CD14-positive monocyte (primary cell): Measurements from ENCODE around the gene SPAG5. TPM values are rescaled to one million over a fixed set of nuclear protein-coding genes. Genes with fewer than 3 reads are reported as not detected.

Experiments used
- DNase-seq, 3 donors: peaks; one replicate each; pipeline ENCODE4 v3.0.0-alpha.2; 2011 to 2022
- H2AFZ ChIP-seq: 2 replicates; pipeline ENCODE4 v1.6.0; 2012; ENCODE audit warnings: mild to moderate bottlenecking, low read depth, low read length, inconsistent platforms; ENCODE audit not compliant: insufficient read depth, poor library complexity, severe bottlenecking
- H3K27ac ChIP-seq, 2 donors: 1 replicate in 1 of 2; 2 replicates in 1 of 2; pipeline ENCODE4 v1.5.1; 2012 to 2013; ENCODE audit warnings: low read length in 2 of 2, control low read depth in 1 of 2, inconsistent platforms in 1 of 2, low read depth in 1 of 2, mild to moderate bottlenecking in 1 of 2
- H3K27me3 ChIP-seq, 2 donors: one replicate each; pipeline versions ENCODE4 v1.6.0 to v1.6.1; 2011 to 2013; ENCODE audit warnings: low read length in 2 of 2; ENCODE audit not compliant: control insufficient read depth in 2 of 2, insufficient read depth in 2 of 2
- H3K36me3 ChIP-seq, 2 donors: replicated peaks in 1 of 2; 1 replicate in 1 of 2; 2 replicates in 1 of 2; pipeline versions ENCODE4 v1.5.1 to v1.6.1; 2012 to 2013; ENCODE audit warnings: low read length in 2 of 2, control low read depth in 1 of 2, inconsistent platforms in 1 of 2, mild to moderate bottlenecking in 1 of 2; ENCODE audit not compliant: insufficient read depth in 2 of 2, control insufficient read depth in 1 of 2
- H3K4me1 ChIP-seq, 2 donors: 1 replicate in 1 of 2; 2 replicates in 1 of 2; pipeline versions ENCODE4 v1.5.1 to v1.6.1; 2012 to 2013; ENCODE audit warnings: low read length in 2 of 2, control low read depth in 1 of 2, inconsistent platforms in 1 of 2, mild to moderate bottlenecking in 1 of 2, moderate library complexity in 1 of 2; ENCODE audit not compliant: insufficient read depth in 2 of 2, control insufficient read depth in 1 of 2
- H3K4me2 ChIP-seq: replicated peaks from 2 replicates; pipeline ENCODE3; 2012; ENCODE audit warnings: low read length, moderate library complexity, mild to moderate bottlenecking; ENCODE audit not compliant: poor library complexity, severe bottlenecking; ENCODE audit errors: extremely low read depth
- H3K4me3 ChIP-seq, 3 experiments: fragments of 200-600 bp in 1 of 3; sonication (generic) in 1 of 3; replicated peaks in 1 of 3; 1 replicate in 2 of 3; 2 replicates in 1 of 3; pipeline ENCODE4 v1.5.1; 2011 to 2013; ENCODE audit warnings: low read length in 3 of 3, mild to moderate bottlenecking in 3 of 3, control low read depth in 2 of 3, low read depth in 2 of 3, inconsistent platforms in 1 of 3, moderate library complexity in 1 of 3
- H3K79me2 ChIP-seq: 2 replicates; pipeline ENCODE4 v1.6.0; 2012; ENCODE audit warnings: mild to moderate bottlenecking, control low read depth, inconsistent platforms, low read length, moderate library complexity; ENCODE audit not compliant: insufficient read depth
- H3K9ac ChIP-seq: 2 replicates; pipeline ENCODE4 v1.6.0; 2017; ENCODE audit warnings: low read length, mild to moderate bottlenecking; ENCODE audit not compliant: insufficient read depth, poor library complexity, severe bottlenecking
- H3K9me3 ChIP-seq, 2 donors: replicated peaks in 1 of 2; 1 replicate in 1 of 2; 2 replicates in 1 of 2; pipeline versions ENCODE4 v1.5.1 to v1.6.1; 2012 to 2013; ENCODE audit warnings: low read length in 2 of 2, control low read depth in 1 of 2; ENCODE audit not compliant: control insufficient read depth in 1 of 2, insufficient read depth in 1 of 2
- H4K20me1 ChIP-seq: 2 replicates; pipeline ENCODE4 v1.6.0; 2012; ENCODE audit warnings: mild to moderate bottlenecking, low read length, control low read depth, moderate library complexity; ENCODE audit not compliant: insufficient read depth
- H3K27ac Mint-ChIP-seq, 7 donors: one replicate each; pipeline ENCODE4 v1.8.0; 2020; ENCODE audit warnings: mild to moderate bottlenecking in 7 of 7, mixed read lengths in 7 of 7, moderate library complexity in 6 of 7, inconsistent platforms in 2 of 7
- H3K27me3 Mint-ChIP-seq, 3 donors: one replicate each; pipeline ENCODE4 v1.8.0; 2021 to 2022; ENCODE audit warnings: low read depth in 3 of 3, mild to moderate bottlenecking in 3 of 3, mixed read lengths in 3 of 3, moderate library complexity in 3 of 3, inconsistent platforms in 1 of 3
- H3K36me3 Mint-ChIP-seq, 2 donors: one replicate each; pipeline ENCODE4 v1.8.0; 2020; ENCODE audit warnings: mixed read lengths in 2 of 2, inconsistent platforms in 1 of 2, mild to moderate bottlenecking in 1 of 2
- H3K4me1 Mint-ChIP-seq: one replicate; pipeline ENCODE4 v1.8.0; 2020; ENCODE audit warnings: mild to moderate bottlenecking, mixed read lengths
- H3K4me3 Mint-ChIP-seq, 2 donors: one replicate each; pipeline ENCODE4 v1.8.0; 2020; ENCODE audit warnings: mild to moderate bottlenecking in 2 of 2, mixed read lengths in 2 of 2, moderate library complexity in 1 of 2
- H3K9me3 Mint-ChIP-seq, 7 donors: one replicate each; pipeline ENCODE4 v1.8.0; 2020 to 2022; ENCODE audit warnings: mixed read lengths in 7 of 7, mild to moderate bottlenecking in 6 of 7, moderate library complexity in 6 of 7, inconsistent platforms in 2 of 7
- WGBS: methylation state at CpG from one replicate; pipeline ENCODE4 v1.1.5; 2013; ENCODE audit warnings: missing lambda C conversion rate; ENCODE audit not compliant: insufficient coverage; 5-methylcytosine and 5-hydroxymethylcytosine counted together
- intact Hi-C, 2 donors: fragments of 100-400 bp; cut with micrococcal nuclease; formaldehyde crosslinking; loops; one replicate each; pipeline versions ENCODE4 v1.15.0 to v1.15.1; 2023
- polyA plus RNA-seq, 3 donors: library from polyadenylated mRNA; depleted of rRNA in 1 of 3; unstranded in 2 of 3; stranded (reverse) in 1 of 3; fragments of 300-500 nt in 2 of 3; fragments of >200 nt in 1 of 3; fragmentation: Illumina TruSeq in 2 of 3; gene quantifications; 1 replicate in 2 of 3; 2 replicates in 1 of 3; pipeline ENCODE4 v1.2.3, GENCODE V29; 2012 to 2021
- TF ChIP-seq, protein P1 (sequence below): fragments of 200-600 bp; IDR thresholded peaks from one replicate; pipeline ENCODE4 v1.8.0; 2022; ENCODE audit warnings: antibody characterized with exemption, mild to moderate bottlenecking

The SPAG5 gene
- polyA plus RNA-seq, 3 donors, result 7.7 TPM; not detected in 2

DNA sequence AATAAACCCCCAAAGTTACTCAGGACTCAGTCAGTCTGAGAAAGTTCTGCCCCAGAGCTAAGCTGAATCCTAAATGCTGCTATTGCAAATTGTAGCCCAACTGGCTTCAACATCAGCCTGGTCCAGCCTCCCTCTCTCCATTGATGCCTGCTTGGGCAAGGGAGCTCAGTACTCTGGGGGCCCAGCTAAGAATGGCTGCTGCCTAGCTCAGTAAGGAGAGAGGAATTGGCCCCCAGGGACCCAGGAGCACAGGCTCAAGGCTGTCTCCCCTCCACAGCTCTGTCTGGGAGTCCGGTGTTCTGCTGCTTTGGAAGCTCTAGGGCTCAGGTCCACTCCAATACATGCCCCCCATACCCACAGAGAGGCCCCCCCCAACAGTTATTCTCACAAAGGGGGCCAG lies 48.0 kb downstream of the SPAG5 start:
- Mint-ChIP-seq H3K4me1 (peaks cover 54% of the 10 kb centered on the region), H3K4me3 (peak overlapping the region; percentile 92 to 97)

DNA sequence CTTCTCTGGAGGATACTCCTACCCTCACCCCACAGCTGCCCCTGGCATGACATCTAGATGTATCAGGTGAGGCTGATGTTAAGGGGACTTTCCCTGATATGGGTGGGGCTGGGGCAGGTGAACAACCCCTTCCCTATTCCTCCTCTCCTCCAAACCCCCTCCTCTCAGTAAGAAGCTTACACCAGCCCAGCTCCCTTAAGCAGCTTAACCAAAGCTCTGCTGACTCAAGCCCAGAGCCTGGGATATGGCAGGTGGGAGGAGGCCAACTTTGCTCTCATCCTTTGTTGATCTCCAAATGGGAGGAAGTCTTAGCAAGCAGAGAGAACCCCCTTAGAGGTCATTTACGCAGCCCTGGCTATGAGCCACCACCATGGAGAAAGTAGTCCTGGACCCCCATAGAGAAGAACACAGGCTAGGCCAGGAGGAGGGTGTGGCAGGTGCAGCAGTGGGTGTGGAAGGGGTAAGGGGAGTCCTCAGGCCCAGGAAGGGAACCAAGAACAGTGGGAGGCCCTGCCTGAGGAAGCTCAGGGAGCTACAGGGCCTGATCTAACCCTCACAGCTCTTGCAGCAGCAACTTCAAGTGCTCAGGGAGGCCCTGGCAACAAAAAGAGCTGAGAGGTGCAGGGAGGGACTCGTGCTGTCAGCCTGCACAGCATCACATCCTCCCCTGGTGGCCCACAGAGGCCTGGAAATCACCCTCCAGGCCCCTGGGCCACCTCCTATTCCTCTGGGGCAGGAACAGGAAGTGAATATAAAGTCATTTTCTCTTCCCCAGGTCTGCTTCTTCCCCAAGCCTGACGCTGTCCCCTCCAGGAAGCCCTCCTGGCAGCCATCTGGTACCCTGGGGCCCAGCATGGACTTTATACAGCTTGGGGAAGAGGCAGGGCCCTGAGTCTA lies 49.3 kb downstream of the SPAG5 start:
- H3K36me3 Mint-ChIP-seq, result peaks cover 36 to 50% of the 10 kb centered on the region in 2 donors
- TF ChIP-seq, protein P1, sequence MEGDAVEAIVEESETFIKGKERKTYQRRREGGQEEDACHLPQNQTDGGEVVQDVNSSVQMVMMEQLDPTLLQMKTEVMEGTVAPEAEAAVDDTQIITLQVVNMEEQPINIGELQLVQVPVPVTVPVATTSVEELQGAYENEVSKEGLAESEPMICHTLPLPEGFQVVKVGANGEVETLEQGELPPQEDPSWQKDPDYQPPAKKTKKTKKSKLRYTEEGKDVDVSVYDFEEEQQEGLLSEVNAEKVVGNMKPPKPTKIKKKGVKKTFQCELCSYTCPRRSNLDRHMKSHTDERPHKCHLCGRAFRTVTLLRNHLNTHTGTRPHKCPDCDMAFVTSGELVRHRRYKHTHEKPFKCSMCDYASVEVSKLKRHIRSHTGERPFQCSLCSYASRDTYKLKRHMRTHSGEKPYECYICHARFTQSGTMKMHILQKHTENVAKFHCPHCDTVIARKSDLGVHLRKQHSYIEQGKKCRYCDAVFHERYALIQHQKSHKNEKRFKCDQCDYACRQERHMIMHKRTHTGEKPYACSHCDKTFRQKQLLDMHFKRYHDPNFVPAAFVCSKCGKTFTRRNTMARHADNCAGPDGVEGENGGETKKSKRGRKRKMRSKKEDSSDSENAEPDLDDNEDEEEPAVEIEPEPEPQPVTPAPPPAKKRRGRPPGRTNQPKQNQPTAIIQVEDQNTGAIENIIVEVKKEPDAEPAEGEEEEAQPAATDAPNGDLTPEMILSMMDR, result peak; percentile 10
- Histone ChIP-seq H3K27me3 (no peaks in the 10 kb centered on the region), H3K9me3 (no peaks in the 10 kb centered on the region), H3K4me1 (peaks cover 57 to 62% of the 10 kb centered on the region in 2 donors), H2AFZ (no peak overlapping the region), H3K79me2 (peaks cover 29% of the 10 kb centered on the region), H3K27ac (peak overlapping the region; percentile 86 to 88), H4K20me1 (peaks cover 38% of the 10 kb centered on the region), H3K36me3 (peaks cover 21 to 31% of the 10 kb centered on the region in 2 donors), H3K9ac (peak overlapping the region; percentile 37), H3K4me2 (peak overlapping the region; percentile 92), H3K4me3 (peak overlapping the region in 1 of 3 experiments; percentile 83)
- H3K4me1 Mint-ChIP-seq, result peaks cover 54% of the 10 kb centered on the region
- 50% methylated on average over 2 of the region's 3 CpGs for WGBS
- no peaks in the 10 kb centered on the region for H3K9me3 Mint-ChIP-seq
- H3K4me3 Mint-ChIP-seq, result peak overlapping the region in 1 of 2 donors; percentile 57
- peak; percentile 63 to 86 (median 85) for DNase-seq
- intact Hi-C loops, result no loop called here
- H3K27ac Mint-ChIP-seq, result peak overlapping the region; percentile 86 to 94 (median 93)
- H3K27me3 Mint-ChIP-seq, result peaks cover 0 to 2% (median 0%) of the 10 kb centered on the region in 3 donors

More for the DNA sequence above, 48.0 kb downstream of the SPAG5 start:
- intact Hi-C loops, result no loop called here
- H4K20me1 ChIP-seq, result peaks cover 38% of the 10 kb centered on the region
- peaks cover 37 to 58% of the 10 kb centered on the region in 2 donors for H3K36me3 Mint-ChIP-seq
- H3K27me3 Mint-ChIP-seq, result peaks cover 0 to 2% (median 0%) of the 10 kb centered on the region in 3 donors
- H3K27ac ChIP-seq, result peak overlapping the region in 1 of 2 donors; percentile 88
- H3K9ac ChIP-seq, result no peak overlapping the region
- DNase-seq, result no peak
- peaks cover 57 to 62% of the 10 kb centered on the region in 2 donors for H3K4me1 ChIP-seq
- peak overlapping the region; percentile 92 for H3K4me2 ChIP-seq
- TF ChIP-seq, protein P1, result no peak
- H3K27ac Mint-ChIP-seq, result peak overlapping the region in 3 of 7 donors; percentile 62 to 94 (median 93)
- no peaks in the 10 kb centered on the region for H3K27me3 ChIP-seq
- H3K9me3 ChIP-seq, result no peaks in the 10 kb centered on the region
- WGBS, result no CpG with 5 or more reads among the region's 1 CpG
- peaks cover 29% of the 10 kb centered on the region for H3K79me2 ChIP-seq
- peak overlapping the region in 1 of 3 experiments; percentile 83 for H3K4me3 ChIP-seq
- H3K9me3 Mint-ChIP-seq, result no peaks in the 10 kb centered on the region
- H2AFZ ChIP-seq, result no peak overlapping the region
- peaks cover 35 to 43% of the 10 kb centered on the region in 2 donors for H3K36me3 ChIP-seq
